ENCODE data around the gene OCIAD2.

DNA sequence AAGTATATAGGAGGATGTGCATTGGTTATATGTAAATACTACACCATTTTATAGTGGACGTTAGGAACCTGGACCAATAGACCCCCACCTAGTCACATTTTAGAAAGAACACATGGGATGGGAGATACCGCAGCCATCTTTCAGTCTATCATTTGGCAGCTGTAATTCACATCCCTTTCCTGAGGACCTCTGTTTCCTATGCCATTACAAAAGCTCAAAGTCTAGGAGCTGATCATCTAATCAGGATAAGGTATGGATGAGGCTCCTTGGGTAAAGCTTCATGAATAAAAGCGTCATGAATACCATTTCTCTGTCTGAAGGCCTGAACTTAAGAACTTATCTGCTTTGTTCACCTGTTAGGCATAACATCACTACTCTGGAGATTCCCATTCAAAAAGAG, 44.5 kb downstream of the OCIAD2 start:
- TF ChIP-seq ZNF274 (IDR thresholded peaks at IDR 0.05; ENCODE audit: low read depth, low read length): no peak
- TF ChIP-seq, protein P1, sequence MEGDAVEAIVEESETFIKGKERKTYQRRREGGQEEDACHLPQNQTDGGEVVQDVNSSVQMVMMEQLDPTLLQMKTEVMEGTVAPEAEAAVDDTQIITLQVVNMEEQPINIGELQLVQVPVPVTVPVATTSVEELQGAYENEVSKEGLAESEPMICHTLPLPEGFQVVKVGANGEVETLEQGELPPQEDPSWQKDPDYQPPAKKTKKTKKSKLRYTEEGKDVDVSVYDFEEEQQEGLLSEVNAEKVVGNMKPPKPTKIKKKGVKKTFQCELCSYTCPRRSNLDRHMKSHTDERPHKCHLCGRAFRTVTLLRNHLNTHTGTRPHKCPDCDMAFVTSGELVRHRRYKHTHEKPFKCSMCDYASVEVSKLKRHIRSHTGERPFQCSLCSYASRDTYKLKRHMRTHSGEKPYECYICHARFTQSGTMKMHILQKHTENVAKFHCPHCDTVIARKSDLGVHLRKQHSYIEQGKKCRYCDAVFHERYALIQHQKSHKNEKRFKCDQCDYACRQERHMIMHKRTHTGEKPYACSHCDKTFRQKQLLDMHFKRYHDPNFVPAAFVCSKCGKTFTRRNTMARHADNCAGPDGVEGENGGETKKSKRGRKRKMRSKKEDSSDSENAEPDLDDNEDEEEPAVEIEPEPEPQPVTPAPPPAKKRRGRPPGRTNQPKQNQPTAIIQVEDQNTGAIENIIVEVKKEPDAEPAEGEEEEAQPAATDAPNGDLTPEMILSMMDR (IDR thresholded peaks at IDR 0.05 in 2 of 3, conservative IDR thresholded peaks at IDR 0.05 in 1 of 3; ENCODE audit: borderline replicate concordance in 1 of 3, insufficient read depth in 1 of 3, low read depth in 2 of 3, low read length in 2 of 3): no peak
- peak; percentile 22; the same call in 1 of the 2 replicates for TF ChIP-seq POLR2AphosphoS5 (IDR thresholded peaks at IDR 0.05; ENCODE audit: low read depth, low read length)
- no peak for TF ChIP-seq POLR2A (IDR thresholded peaks at IDR 0.05; ENCODE audit: borderline replicate concordance, extremely low read depth, insufficient read depth, insufficient read length)
- no peak for TF ChIP-seq EZH2phosphoT487 (IDR thresholded peaks at IDR 0.05; ENCODE audit: borderline replicate concordance)
- TF ChIP-seq RAD21 (IDR thresholded peaks at IDR 0.05; ENCODE audit: low read depth): no peak
- TF ChIP-seq, protein P2, sequence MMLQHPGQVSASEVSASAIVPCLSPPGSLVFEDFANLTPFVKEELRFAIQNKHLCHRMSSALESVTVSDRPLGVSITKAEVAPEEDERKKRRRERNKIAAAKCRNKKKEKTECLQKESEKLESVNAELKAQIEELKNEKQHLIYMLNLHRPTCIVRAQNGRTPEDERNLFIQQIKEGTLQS (IDR thresholded peaks at IDR 0.05): no peak
- no peak for TF ChIP-seq EZH2 (IDR thresholded peaks at IDR 0.05)
- no peak for TF ChIP-seq SP1 (IDR thresholded peaks at IDR 0.05; ENCODE audit: low read depth)
- no peak for TF ChIP-seq SRF (IDR thresholded peaks at IDR 0.05; ENCODE audit: low read depth)
